Smooth muscle cell (in vitro differentiated cells): ENCODE data around the gene OR12D3. TPM values are rescaled to one million over a fixed set of nuclear protein-coding genes. Genes with fewer than 3 reads are reported as not detected.

Experiments used
- DNase-seq: peaks from one replicate; lab custom pipeline; 2025; ENCODE audit not compliant: unreplicated experiment; lab: John Stamatoyannopoulos, UW
- H2AFZ ChIP-seq: fragments of 200-600 bp; sonication (generic); 2 replicates; pipeline ENCODE4 v1.6.0; 2016; ENCODE audit warnings: antibody characterized with exemption, low read depth, mild to moderate bottlenecking
- H3F3A ChIP-seq: fragments of 200-600 bp; sonication (generic); 2 replicates; pipeline ENCODE4 v1.6.0; 2017; ENCODE audit warnings: antibody characterized with exemption, low read depth
- H3K27ac ChIP-seq: fragments of 200-600 bp; sonication (generic); 2 replicates; pipeline ENCODE4 v1.5.1; 2016; ENCODE audit warnings: low read depth, mild to moderate bottlenecking
- H3K27me3 ChIP-seq: fragments of 200-600 bp; sonication (generic); 2 replicates; pipeline ENCODE4 v1.6.1; 2016; ENCODE audit warnings: low read depth, mild to moderate bottlenecking
- H3K36me3 ChIP-seq: fragments of 200-600 bp; sonication (generic); 2 replicates; pipeline ENCODE4 v1.5.1; 2016; ENCODE audit warnings: low read depth
- H3K4me1 ChIP-seq: fragments of 200-600 bp; sonication (generic); 2 replicates; pipeline ENCODE4 v1.5.1; 2016; ENCODE audit warnings: low read depth
- H3K4me2 ChIP-seq: fragments of 200-600 bp; sonication (generic); 2 replicates; pipeline ENCODE4 v1.6.0; 2016; ENCODE audit warnings: mild to moderate bottlenecking
- H3K4me3 ChIP-seq: fragments of 200-600 bp; sonication (generic); 2 replicates; pipeline ENCODE4 v1.5.1; 2016; ENCODE audit warnings: mild to moderate bottlenecking
- H3K79me2 ChIP-seq: fragments of 200-600 bp; sonication (generic); 2 replicates; pipeline ENCODE4 v1.6.0; 2016; ENCODE audit warnings: low read depth, mild to moderate bottlenecking
- H3K9ac ChIP-seq: fragments of 200-600 bp; sonication (generic); 2 replicates; pipeline ENCODE4 v1.6.0; 2016; ENCODE audit warnings: low read depth
- H3K9me3 ChIP-seq: fragments of 200-600 bp; sonication (generic); replicated peaks from 2 replicates; pipeline ENCODE4 v1.5.1; 2016; ENCODE audit warnings: low read depth
- H4K20me1 ChIP-seq: fragments of 200-600 bp; sonication (generic); 2 replicates; pipeline ENCODE4 v1.6.0; 2016; ENCODE audit warnings: low read depth
- WGBS: methylation state at CpG from one replicate; pipeline ENCODE4 v1.1.7; 2016; ENCODE audit warnings: low lambda C conversion rate; 5-methylcytosine and 5-hydroxymethylcytosine counted together
- polyA plus RNA-seq: library from polyadenylated mRNA; unstranded; fragments of >200 nt; fragmentation: Nextera tagmentation; extraction: Ambion mirVana; gene quantifications from 2 replicates; pipeline ENCODE4 v1.2.1, GENCODE V29; 2016
- total RNA-seq: library from RNA; depleted of rRNA; stranded (reverse); fragments of >200 nt; gene quantifications from 2 replicates; pipeline ENCODE4 v1.2.3, GENCODE V29; 2014
- TF ChIP-seq, protein P1 (sequence below): fragments of 200-600 bp; sonication (generic); IDR thresholded peaks from 2 replicates; pipeline ENCODE4 v1.5.1; 2017; ENCODE audit warnings: borderline replicate concordance, mild to moderate bottlenecking, antibody characterized with exemption; ENCODE audit not compliant: insufficient read depth, poor library complexity, severe bottlenecking

Gene OR12D3
- total and polyA plus RNA-seq, 2 experiments from 2014 or later: not detected

DNA sequence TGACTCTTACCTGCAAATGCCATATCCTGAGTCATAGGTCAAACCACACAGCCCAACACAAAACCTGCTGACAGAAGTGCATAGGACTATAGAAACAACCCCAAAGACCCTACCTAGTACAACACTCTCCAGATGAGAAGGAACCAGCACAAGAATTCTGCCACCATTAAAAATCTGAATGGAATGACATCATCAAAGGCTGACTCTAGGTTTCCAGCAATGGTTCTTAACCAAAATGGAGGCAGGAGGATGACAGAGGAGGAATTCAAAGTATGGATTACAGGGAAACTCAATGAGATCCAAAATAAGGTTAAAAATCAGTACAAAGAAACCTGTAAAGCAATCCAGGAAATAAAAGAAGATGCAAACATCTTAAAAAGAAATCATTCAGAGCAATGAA is 42.4 kb downstream of the OR12D3 start:
- TF ChIP-seq, protein P1, sequence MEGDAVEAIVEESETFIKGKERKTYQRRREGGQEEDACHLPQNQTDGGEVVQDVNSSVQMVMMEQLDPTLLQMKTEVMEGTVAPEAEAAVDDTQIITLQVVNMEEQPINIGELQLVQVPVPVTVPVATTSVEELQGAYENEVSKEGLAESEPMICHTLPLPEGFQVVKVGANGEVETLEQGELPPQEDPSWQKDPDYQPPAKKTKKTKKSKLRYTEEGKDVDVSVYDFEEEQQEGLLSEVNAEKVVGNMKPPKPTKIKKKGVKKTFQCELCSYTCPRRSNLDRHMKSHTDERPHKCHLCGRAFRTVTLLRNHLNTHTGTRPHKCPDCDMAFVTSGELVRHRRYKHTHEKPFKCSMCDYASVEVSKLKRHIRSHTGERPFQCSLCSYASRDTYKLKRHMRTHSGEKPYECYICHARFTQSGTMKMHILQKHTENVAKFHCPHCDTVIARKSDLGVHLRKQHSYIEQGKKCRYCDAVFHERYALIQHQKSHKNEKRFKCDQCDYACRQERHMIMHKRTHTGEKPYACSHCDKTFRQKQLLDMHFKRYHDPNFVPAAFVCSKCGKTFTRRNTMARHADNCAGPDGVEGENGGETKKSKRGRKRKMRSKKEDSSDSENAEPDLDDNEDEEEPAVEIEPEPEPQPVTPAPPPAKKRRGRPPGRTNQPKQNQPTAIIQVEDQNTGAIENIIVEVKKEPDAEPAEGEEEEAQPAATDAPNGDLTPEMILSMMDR: no peak
- Histone ChIP-seq H3K36me3 (no peaks in the 10 kb centered on the region), H3K79me2 (no peaks in the 10 kb centered on the region), H3K9ac (no peak overlapping the region), H3F3A (no peaks in the 10 kb centered on the region), H2AFZ (no peak overlapping the region), H3K4me2 (no peak overlapping the region), H3K4me3 (no peak overlapping the region), H3K27me3 (no peaks in the 10 kb centered on the region), H4K20me1 (no peaks in the 10 kb centered on the region), H3K9me3 (no peaks in the 10 kb centered on the region), H3K4me1 (no peaks in the 10 kb centered on the region), H3K27ac (no peak overlapping the region)
- DNase-seq: no peak

DNA sequence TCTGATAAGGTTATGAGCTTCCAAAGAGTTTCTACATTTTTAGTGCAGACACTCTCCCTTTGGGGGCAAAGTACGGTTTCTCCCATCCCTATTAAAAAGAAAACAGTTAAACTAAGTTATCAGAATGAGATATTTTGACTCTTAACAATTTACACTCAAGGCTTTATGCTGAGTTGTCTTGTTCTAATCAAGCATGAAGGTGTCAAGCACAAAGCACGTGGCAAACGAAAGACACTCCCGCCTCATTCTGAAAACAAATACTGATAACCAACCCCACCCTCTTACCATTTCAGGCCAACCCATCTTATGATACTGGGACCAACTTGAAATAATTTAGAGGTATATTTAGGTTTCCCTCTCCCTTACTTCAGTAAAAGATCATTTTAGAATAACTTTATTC is 49.3 kb downstream of the OR12D3 start:
- Histone ChIP-seq H3K9ac (no peak overlapping the region), H3K27me3 (no peaks in the 10 kb centered on the region), H3K79me2 (no peaks in the 10 kb centered on the region), H3K4me1 (no peaks in the 10 kb centered on the region), H3K36me3 (no peaks in the 10 kb centered on the region), H3K4me2 (no peak overlapping the region), H3F3A (no peaks in the 10 kb centered on the region), H3K4me3 (no peak overlapping the region), H3K27ac (no peak overlapping the region), H3K9me3 (no peaks in the 10 kb centered on the region), H4K20me1 (no peaks in the 10 kb centered on the region), H2AFZ (no peak overlapping the region)
- TF ChIP-seq, protein P1: no peak
- WGBS: 86% methylated on average over 4 of the region's 4 CpGs
- no peak for DNase-seq

Other genes with a start within 250 kb of the OR12D3 start
- not detected in 2 replicates for gene OR2J2, start 204.4 kb downstream of the OR12D3 start, total RNA-seq
- not detected in 2 replicates for gene OR2J2, start 204.4 kb downstream of the OR12D3 start, polyA plus RNA-seq
- gene OR14J1, start 73.6 kb downstream of the OR12D3 start, total RNA-seq: not detected in 2 replicates
- gene OR14J1, start 73.6 kb downstream of the OR12D3 start, polyA plus RNA-seq: not detected in 2 replicates
- not detected in 2 replicates for gene OR5V1, start 6.4 kb downstream of the OR12D3 start, total RNA-seq
- gene OR5V1, start 6.4 kb downstream of the OR12D3 start, polyA plus RNA-seq: not detected in 2 replicates
- gene OR12D2, start 20.3 kb upstream of the OR12D3 start, total RNA-seq: not detected in 2 replicates
- not detected in 2 replicates for gene OR12D2, start 20.3 kb upstream of the OR12D3 start, polyA plus RNA-seq
- not detected in 2 replicates for gene OR12D1, start 39.6 kb upstream of the OR12D3 start, total RNA-seq
- not detected in 2 replicates for gene OR12D1, start 39.6 kb upstream of the OR12D3 start, polyA plus RNA-seq
- gene OR10C1, start 64.0 kb upstream of the OR12D3 start, total RNA-seq: not detected in 2 replicates
- gene OR10C1, start 64.0 kb upstream of the OR12D3 start, polyA plus RNA-seq: not detected in 2 replicates
- not detected in 2 replicates for gene OR11A1, start 81.8 kb upstream of the OR12D3 start, total RNA-seq
- gene OR11A1, start 81.8 kb upstream of the OR12D3 start, polyA plus RNA-seq: not detected in 2 replicates
- gene OR2H1, start 81.9 kb upstream of the OR12D3 start, total RNA-seq: not detected in 2 replicates
- not detected in 2 replicates for gene OR2H1, start 81.9 kb upstream of the OR12D3 start, polyA plus RNA-seq
- gene MAS1L, start 112.7 kb upstream of the OR12D3 start, total RNA-seq: not detected in 2 replicates
- gene MAS1L, start 112.7 kb upstream of the OR12D3 start, polyA plus RNA-seq: not detected in 2 replicates
- gene UBD, start 184.4 kb upstream of the OR12D3 start, total RNA-seq: not detected in 2 replicates
- gene UBD, start 184.4 kb upstream of the OR12D3 start, polyA plus RNA-seq: 0.38 and 0.60 TPM in 2 replicates
- gene OR2H2, start 209.8 kb upstream of the OR12D3 start, total RNA-seq: not detected in 2 replicates
- gene OR2H2, start 209.8 kb upstream of the OR12D3 start, polyA plus RNA-seq: 0.19 TPM in 1 of 2 replicates, not detected in the other